GM19372 (cell line): ENCODE measurements around the gene ASB11.
A peak's percentile ranks its signal among the peaks of the same experiment; 100 is the strongest.

Experiments used
- ATAC-seq: cut with Tn5 transposase; IDR thresholded peaks from one replicate; pipeline ENCODE4 v1.9.1; 2021; ENCODE audit warnings: mild to moderate bottlenecking, low read depth, moderate library complexity; ENCODE audit not compliant: unreplicated experiment

ASB11 gene, protein sequence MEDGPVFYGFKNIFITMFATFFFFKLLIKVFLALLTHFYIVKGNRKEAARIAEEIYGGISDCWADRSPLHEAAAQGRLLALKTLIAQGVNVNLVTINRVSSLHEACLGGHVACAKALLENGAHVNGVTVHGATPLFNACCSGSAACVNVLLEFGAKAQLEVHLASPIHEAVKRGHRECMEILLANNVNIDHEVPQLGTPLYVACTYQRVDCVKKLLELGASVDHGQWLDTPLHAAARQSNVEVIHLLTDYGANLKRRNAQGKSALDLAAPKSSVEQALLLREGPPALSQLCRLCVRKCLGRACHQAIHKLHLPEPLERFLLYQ

DNA sequence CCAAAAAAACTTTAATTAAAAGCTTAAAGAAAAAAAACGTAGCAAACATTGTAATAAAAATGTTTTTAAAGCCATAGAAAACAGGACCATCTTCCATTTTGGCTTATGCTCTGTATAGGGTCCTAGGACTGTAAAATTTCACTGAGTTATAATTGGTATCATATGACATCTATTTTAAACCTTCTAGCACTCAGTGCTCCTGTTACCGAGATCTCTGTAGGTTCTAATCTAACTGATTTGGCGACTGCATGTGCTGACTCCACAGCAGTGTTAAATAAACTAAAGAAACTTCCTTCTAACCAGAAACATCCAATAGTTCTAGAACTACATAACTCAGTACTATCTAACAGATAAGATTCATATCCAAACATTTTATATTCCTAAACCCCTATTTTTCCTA lies at the start of gene ASB11:
TSS of gene ASB11 (minus strand) at position 132 of the 400 bp plus-strand sequence. CDS start at position 97, 35 bp downstream.
- ATAC-seq = no peak

DNA sequence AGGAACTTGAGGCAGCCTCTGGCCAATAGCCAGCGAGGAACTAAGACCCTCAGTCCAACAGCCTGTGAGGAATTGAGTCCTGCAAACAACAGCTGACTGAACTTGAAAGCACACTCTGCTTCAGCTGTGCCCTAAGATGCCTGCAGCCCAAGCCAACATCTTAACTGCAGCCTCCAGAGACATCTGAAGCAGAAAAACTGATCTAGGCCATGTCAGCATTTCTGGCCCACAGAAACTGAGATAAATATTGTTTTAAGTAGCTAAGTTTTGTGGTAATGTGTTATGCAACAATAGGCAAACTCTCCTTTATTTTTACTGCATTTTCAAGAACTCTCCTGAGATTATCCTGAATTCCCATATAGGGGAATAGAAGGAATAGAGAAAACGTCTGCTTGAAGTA lies 44.3 kb upstream of the ASB11 start:
- no peak for ATAC-seq

DNA sequence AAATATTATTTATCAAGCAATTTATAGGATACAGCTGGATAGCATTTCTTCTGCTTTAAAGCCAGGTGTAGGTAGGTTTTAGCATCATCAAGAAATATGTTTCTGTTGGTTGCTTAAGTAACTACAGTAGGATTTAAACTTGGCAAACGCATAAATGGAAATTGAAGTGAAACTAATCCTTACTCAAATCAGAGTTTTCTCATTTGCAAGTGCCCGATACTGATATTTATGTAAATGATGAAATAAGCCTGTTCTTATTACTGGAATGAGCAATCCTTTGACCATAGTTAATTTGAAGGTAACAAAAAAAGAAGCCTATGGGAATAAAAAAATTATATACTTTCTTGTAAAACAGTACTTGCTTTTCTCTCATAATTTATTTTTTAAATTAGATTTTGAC lies 43.1 kb upstream of the ASB11 start:
- no peak for ATAC-seq

DNA sequence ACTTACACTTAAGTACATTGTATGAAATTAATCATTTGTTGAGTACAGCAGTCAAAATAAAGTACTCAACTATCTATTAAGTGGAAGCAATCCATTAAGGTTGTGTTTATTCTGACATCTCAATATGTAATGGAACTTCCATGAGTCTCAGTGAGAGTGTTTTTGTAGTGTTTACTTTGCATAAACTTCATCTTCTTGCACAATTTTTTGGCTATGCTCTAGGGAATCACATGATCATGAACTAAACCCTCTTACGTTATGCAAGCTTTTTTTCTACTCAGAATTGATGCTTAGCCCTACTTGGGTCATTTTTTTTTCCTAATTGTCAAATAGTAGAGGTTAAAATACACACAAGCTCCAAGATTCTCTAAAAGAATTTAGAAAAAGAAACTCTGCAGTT lies 41.0 kb upstream of the ASB11 start:
- no peak for ATAC-seq

DNA sequence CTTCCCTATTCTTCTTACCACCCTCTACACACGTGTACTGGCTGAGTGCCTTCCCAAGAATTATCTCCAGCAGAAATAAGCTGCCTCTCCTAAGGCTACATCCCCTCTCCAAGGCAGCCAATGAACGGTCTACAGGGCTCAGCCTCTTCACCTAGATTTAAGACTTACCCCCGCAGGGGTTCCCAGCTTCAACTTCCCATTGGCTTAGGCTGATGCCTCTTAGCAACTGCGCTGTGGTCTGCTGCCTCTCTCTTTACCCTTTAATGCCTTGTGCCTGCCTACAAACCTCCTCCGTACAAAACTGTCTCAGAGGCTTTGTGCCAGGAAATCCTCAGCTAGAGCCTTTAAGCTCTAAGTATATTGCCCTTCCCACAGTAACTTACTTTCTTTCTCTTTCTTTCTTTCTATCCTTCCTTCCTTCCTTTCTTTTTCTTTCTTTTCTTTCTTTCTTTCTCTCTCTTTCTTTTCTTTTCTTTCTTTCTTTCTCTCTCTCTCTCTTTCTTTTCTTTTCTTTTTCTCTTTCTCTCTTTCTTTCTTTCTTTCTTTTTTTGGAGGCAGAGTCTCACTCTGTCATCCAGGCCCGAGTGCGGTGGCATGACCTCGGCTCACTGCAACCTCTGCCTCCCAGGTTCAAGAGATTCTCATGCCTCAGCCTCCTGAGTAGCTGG lies 35.0 kb upstream of the ASB11 start:
- ATAC-seq = no peak

DNA sequence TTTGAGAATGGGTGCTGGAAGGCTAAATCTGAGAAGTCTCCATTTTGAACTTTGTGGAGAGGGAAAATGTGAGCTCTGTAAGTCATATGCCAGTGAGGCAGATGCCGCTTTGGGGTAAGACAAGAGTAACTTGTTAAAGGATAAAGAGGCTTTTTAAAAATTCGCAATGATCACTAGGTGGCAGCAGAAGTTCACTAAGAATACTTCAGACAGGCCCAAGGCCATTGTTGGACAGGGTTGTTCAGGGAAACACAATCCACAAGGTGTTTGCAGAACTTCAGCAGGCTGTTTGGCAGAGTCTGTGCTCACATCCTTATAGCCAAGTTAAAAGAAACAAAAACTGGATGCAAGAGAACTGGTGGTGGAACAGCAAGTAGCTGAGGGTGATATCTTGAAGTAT lies 33.6 kb upstream of the ASB11 start:
- ATAC-seq = no peak

DNA sequence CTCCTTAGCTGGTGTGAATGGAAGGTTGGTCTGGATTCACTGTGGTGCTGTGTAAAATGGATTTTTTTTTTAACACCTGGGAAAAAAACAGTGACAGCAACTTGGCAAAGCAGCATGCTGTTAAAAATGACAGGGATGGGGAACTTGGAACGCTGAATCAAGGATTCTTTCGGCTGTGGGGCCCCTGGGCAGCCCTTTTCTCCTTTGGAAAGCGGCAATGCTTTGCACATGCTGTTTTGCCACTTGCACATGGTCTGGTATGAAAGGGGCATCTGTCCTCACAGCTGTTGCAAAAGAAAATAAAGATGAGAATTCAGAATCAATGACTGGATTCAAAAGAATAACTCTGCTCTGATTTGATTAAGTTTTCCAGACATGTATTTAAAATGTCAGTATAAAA lies 30.5 kb upstream of the ASB11 start:
- ATAC-seq = no peak

DNA sequence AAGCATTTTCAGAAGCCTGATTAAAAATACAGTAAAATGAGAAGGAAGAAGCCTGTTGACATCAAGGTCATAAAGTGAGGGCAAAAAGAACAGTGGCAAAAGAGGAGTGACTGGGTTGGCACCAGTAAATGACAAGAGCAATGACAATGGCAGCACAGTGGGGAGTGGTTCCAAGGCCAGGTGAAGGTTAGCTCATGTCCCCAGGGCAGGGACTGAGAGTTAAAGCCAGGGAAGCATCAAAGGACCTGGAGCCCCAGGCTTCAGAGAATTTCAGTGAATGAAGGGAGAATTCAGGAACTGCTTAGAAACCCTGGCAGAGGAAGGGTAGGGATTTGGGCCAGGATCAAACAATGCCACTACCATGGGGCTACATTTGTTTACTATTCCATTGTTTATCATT lies 28.7 kb upstream of the ASB11 start:
- no peak for ATAC-seq

DNA sequence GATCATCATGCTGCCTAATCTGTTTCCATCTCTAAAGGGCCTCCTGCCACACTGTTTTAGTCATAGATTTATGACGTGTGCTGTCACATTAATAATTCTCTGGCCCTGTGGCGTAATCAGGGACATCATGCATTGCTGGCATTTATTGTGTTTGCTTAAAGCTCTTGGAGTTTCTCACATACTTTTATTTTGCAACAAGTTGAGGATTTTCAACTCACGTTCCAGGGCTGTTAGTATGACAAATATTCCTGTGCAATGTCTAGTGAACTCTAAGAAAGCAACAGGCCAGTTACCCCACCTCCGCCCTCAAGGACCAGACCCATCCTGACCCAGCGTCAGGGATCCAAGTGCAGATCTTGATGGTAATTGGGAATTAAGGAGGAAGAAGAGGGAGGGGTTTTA lies 27.6 kb upstream of the ASB11 start:
- ATAC-seq = no peak

DNA sequence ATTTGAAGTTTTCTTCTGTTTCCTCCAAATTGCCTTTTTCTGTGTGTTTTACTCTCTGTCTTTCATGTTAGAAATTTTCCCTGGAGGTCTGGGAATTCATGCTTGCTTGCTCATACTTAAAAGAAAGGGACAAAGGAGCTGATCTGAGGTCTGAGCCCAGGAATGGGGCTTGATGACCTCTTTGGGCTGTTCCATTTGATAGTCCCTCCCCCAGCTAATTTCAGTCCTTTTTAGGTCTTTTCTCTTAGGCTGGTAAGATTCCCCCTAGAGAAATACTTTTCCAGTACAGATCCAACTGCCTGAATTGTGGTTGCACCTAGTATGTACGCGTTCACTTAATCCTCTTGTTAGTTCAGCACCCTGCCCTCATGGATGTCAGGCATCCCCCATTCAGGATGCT lies 25.4 kb upstream of the ASB11 start:
- ATAC-seq = no peak

DNA sequence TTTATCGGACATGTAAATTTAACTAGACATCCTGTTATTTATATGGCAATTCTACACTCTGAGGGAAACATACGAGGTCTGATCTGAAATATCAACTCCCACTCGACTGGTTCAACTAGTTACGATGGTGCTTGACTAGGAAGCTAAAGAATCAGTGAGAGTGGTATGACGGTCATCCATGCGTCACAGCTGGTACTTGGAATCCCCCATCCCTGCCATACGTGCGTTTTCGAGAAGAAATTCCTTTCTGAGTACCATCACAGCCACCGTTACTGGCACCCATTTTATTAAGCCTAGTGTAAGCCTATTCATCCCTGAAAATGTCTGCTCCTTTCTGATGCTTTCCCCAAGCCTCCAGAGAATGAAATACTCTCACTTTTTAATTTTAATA lies 20.6 kb upstream of the ASB11 start:
- ATAC-seq = no peak

DNA sequence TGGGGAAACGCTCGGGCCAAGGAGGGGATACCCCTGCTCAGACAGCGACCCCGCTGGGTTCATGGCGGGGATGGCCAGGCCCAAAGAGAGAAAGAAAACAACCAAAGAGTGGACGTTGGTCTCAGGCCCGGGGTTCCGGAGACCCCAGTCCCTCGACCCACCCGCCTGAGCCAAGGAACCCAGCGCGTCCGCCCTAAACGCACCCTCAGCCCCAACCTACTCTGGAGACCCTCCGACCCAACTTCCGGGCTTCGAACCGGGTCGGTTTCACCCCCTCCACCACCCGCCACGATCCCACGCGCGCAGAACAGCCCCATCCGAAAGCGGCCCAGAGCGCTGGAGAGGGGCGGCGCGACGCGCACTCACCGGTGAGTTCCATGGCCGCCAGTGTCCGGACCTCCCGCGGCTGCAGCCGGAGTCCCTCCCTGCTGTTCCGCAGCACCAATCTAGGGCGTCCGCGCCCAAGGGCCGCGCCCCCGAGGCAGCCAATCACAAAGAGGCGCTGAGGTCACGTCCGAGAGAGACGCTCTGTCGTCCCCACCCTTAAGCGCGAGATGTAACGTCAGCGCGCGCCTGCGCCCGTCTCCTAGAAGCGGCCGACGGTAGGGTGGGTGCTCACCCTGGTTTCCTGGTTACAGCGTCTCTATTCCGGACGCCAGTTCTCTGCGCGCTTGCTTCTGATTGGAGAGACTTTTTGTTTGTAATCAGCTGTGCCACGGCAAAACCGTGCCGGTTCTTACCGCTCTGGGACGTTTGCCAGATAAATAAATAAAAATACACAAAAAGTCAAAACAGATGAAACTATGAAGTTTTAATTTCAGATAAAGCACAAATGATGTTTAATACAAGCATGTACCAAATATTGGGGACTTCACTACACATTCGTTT lies 19.9 kb upstream of the ASB11 start, which contains the start of gene PIGA:
TSS of gene PIGA (minus strand) at position 389 of the 888 bp plus-strand sequence. CDS start 3,593 bp downstream, outside the sequence.
- peak; percentile 99 for ATAC-seq

DNA sequence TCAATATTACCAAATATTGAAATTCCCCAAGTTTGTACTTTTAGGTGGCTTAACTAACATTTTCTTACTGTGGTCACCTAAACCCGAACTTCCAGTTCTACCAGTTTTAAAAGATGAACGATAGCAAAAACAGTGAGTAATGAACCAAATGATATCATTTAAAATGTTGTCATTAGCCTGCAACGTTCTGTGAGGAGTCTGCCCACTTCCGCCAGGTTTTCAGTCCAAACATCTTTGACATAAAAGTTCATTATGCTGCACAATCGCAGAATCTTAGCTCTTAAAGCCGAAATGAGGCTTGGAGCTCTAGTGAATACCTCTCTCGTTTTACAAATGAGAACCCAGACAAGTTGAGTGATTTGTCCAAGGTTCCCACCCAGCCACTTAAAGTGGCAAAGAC lies 19.1 kb upstream of the ASB11 start:
- ATAC-seq = no peak

DNA sequence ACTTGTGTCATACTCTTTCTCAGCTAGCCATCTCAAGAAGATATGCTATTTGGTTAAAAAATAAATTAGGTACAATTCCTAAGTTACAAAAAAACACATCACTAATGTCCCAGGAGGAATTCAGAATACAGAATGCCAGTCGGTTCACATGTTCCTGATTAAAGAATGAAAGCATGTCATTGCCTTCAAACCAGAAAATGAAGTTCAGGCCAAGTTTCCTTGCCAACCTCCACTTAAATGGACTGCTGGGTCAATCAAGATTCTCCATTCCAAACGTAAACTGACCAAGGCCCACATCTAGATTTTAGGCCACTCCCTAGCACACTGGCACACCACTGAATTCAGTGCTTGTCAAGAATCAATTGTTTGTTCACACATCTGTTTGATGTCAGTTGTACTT lies 13.4 kb upstream of the ASB11 start:
- ATAC-seq = no peak

DNA sequence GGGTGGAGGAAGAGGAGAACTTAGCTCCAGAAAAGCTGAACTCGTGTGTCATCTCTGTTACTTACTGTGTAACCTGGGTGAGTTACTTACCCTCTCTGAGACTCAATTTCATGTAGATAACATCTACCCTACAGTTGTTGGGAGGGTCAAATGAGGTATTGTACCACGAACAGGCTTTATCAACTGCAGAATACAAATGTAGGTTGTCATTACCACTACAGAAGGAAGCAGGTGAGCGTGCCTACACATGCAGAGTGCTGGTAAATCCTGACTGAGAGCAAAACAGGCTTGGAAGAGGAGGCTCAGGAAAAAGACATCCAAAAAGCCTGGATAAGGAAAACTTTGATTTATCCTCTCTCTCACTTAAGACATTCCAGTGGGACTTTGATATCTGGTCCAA lies 12.7 kb upstream of the ASB11 start:
- ATAC-seq = no peak

DNA sequence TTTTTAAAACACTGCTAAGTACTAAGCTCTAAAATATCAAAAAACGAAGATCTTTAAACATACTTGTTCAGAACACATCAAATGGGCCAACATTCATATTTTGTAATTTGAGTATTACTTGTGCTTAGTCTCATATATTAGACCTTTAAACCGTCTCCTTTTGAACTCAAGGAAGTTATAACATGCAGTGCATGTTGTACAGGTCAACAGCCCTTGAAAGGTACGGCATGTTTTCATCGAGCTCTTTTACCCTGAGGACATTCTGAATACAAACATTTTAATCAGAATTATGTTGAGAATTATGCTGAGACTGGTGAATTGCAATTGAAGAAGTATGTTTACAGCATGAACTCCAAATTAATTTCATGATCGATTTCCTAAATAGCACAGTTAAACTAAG lies 7.0 kb upstream of the ASB11 start:
- no peak for ATAC-seq

DNA sequence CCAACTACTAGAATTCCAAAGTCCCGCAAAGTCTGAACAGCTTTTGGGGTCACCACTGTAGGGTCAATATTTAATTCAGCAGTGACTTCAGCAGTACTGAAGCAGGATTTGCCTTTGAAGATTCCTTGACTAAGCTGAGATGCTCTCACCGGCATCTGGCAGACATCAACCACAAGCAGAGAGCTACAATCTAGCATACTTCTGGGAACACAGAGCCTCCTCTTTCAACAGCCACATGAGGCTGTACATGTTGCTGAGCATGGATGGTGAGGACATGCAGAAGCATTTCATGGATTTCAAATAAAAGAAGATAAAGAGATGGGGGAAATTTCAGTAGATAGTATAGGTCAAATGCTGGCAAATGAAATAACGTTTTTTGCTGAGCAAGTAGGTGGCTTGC lies 6.6 kb upstream of the ASB11 start:
- ATAC-seq = no peak

DNA sequence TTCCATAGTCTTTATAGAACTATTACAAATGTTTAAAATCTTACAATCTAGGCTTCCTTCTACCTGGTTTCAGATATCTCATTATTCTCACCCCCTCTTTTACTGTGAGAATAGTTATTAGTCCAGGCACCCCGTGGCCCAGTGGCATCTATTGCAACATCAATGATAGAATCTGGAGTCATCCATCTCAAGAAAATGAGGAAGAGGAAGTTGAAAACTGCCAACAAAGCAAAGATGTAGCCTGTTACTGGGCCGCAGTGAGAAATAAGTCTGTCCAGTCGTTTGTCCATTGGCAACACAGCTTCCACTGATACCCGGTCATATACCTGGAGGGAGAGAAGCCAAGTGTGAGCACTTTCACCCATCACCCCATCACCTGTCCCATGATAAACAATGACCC lies 6.0 kb upstream of the ASB11 start:
- ATAC-seq = no peak

DNA sequence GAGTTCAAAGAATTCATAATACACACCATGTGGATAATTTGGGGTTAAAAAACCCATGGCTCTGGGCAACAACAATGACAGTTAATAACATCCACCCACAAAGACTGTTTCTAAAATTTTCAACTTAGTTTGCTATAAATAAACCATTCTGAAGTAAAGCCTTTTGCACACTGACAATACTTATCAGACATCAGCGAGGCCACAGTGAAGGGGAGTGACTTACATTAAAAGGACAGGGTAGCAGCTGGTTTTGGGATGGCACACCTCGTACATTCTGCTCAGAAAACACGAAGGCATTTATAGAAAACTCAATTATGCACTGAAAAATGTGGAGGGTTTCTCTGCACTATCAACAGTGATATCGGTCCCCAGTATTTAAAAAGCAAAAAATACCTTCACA lies 4.9 kb upstream of the ASB11 start:
- ATAC-seq = no peak

DNA sequence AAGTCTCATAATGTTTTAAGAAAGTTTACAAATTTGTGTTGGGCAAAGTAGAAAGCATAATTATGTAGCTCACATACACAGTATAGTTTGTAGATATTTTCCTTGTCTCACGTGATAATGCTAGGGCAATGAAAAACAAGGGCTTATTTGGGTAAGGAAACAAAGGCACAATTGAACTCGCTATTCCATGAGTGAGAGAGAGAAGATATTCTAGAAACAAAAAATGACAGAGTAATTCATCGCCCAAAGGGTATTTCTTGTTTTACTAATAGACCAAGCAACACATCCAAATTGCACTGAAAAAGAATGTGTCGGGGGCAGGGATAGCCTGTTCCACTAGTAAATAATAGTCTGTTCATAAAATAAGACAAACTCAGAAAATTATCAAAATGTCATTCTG lies 3.6 kb upstream of the ASB11 start:
- ATAC-seq = no peak

DNA sequence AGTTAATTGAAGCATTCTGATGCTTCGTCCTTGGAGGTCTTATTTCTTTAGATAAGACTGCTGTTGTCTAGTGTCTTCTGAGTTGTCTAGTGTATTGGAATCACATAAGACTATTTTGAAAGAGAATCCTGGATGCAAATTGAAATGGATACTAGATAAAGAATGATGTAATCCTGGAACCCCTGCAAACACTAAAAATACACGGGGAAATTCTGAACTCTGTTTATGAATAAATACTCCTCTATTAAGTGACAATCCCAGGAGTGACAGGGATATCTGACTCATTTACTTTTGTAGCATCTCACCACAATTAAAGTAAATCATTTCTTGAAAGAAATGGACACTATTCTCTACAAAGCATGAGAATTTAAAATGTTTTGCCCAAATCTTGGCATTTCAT lies 968 bp downstream of the ASB11 start:
- ATAC-seq = no peak
